Endodermal cell (in vitro differentiated cells): Measurements from ENCODE around the gene LPIN2. TPM values are rescaled to one million over a fixed set of nuclear protein-coding genes. Genes with fewer than 3 reads are reported as not detected.

Source experiments
- DNase-seq: peaks from one replicate; pipeline ENCODE4 v3.0.0-alpha.2; 2017
- H3K27ac ChIP-seq: 2 replicates; pipeline ENCODE4 v1.5.1; 2013; ENCODE audit warnings: mild to moderate bottlenecking, low read depth, low read length, moderate library complexity
- H3K27me3 ChIP-seq: 2 replicates; pipeline ENCODE4 v1.6.1; 2013; ENCODE audit warnings: mild to moderate bottlenecking, low read length, moderate library complexity; ENCODE audit not compliant: insufficient read depth, control insufficient read depth, poor library complexity, severe bottlenecking
- H3K36me3 ChIP-seq: 2 replicates; pipeline ENCODE4 v1.7.0; 2013; ENCODE audit warnings: mild to moderate bottlenecking, low read length, moderate library complexity; ENCODE audit not compliant: control insufficient read depth, insufficient read depth
- H3K4me1 ChIP-seq: one replicate; pipeline ENCODE4 v1.7.0; 2013; ENCODE audit warnings: low read length; ENCODE audit not compliant: control insufficient read depth, insufficient read depth
- H3K4me3 ChIP-seq: 2 replicates; pipeline ENCODE4 v1.5.1; 2013; ENCODE audit warnings: mild to moderate bottlenecking, low read length, moderate library complexity
- H3K9ac ChIP-seq: 2 replicates; pipeline ENCODE4 v1.6.1; 2013; ENCODE audit warnings: mild to moderate bottlenecking, low read length, moderate library complexity; ENCODE audit not compliant: poor library complexity, severe bottlenecking; ENCODE audit errors: extremely low read depth
- H3K9me3 ChIP-seq: 2 replicates; pipeline ENCODE4 v1.6.1; 2013; ENCODE audit warnings: mild to moderate bottlenecking, low read length, moderate library complexity; ENCODE audit not compliant: control insufficient read depth
- H3K27ac Mint-ChIP-seq: 2 replicates; pipeline ENCODE4 v1.8.0; 2020; ENCODE audit warnings: mixed read lengths
- H3K27me3 Mint-ChIP-seq: 2 replicates; pipeline ENCODE4 v1.8.0; 2021; ENCODE audit warnings: mild to moderate bottlenecking, mixed read lengths; ENCODE audit not compliant: insufficient read depth
- H3K36me3 Mint-ChIP-seq: 2 replicates; pipeline ENCODE4 v1.8.0; 2020; ENCODE audit warnings: low read depth, mixed read lengths
- H3K4me1 Mint-ChIP-seq: 2 replicates; pipeline ENCODE4 v1.8.0; 2020; ENCODE audit warnings: mixed read lengths
- H3K4me3 Mint-ChIP-seq: 2 replicates; pipeline ENCODE4 v1.8.0; 2020; ENCODE audit warnings: mild to moderate bottlenecking, moderate library complexity, mixed read lengths
- H3K9me3 Mint-ChIP-seq: 2 replicates; pipeline ENCODE4 v1.8.0; 2020; ENCODE audit warnings: mild to moderate bottlenecking, mixed read lengths
- WGBS, 2 experiments: methylation state at CpG; one replicate each; pipeline versions ENCODE4 v1.1.5 to v1.1.7; 2013; ENCODE audit warnings: missing lambda C conversion rate in 2 of 2, mixed read lengths in 1 of 2; ENCODE audit not compliant: insufficient coverage in 1 of 2, insufficient read length in 1 of 2; 5-methylcytosine and 5-hydroxymethylcytosine counted together
- total RNA-seq, 2 donors: library from RNA; stranded (reverse); fragmentation: NEBNext Ultra II Directional in 1 of 2; extraction: Animal tissue kit (Norgen Biotek cat#: 25700) in 1 of 2; gene quantifications; 2 replicates in 1 of 2; 3 replicates in 1 of 2; pipeline ENCODE4 v1.2.1, GENCODE V29; 2021
- TF ChIP-seq, protein P1 (sequence below): fragments of 200-600 bp; sonication (generic); conservative IDR thresholded peaks from 2 replicates; pipeline ENCODE4 v1.5.0; 2021; ENCODE audit warnings: antibody characterized with exemption, mild to moderate bottlenecking

LPIN2 gene
- total RNA-seq, 2 donors from 2014 or later: 22.9 to 31.8 TPM

DNA sequence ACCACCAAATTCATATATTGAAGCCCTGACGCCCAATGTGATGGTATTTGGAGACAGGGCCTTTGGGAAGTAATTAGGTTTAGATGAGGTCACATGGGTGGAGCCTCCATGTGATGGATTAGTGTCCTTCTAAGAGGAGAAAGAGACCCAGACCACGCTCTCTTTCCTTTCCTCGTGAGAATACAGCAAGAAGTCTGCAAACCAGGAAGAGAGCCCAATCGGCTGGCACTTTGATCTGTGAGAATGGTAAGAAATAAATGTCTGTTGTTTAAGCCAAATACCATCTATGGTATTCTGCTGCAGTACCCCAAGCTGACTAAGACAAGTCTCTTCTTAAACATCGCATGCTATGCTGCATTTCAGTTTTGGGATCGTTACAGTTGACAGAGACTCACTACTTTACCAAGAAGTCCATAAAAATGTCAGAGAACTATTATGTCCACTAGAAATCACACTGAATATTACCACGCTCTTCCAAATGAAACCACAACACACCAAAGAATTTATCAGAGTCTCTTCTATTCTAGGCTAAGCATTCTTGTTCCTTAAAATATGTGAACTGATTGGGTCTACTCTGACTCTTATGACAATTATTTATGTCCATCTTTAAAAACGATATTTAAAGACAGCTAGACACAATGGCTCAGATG, 48.5 kb downstream of the LPIN2 start:
- Mint-ChIP-seq H3K4me3 (no peak overlapping the region), H3K4me1 (peaks cover 18% of the 10 kb centered on the region), H3K36me3 (peaks cover 3% of the 10 kb centered on the region), H3K27ac (no peak overlapping the region), H3K9me3 (no peaks in the 10 kb centered on the region), H3K27me3 (no peaks in the 10 kb centered on the region)
- H3K27ac ChIP-seq: no peak overlapping the region
- no peaks in the 10 kb centered on the region for H3K9me3 ChIP-seq
- TF ChIP-seq, protein P1, sequence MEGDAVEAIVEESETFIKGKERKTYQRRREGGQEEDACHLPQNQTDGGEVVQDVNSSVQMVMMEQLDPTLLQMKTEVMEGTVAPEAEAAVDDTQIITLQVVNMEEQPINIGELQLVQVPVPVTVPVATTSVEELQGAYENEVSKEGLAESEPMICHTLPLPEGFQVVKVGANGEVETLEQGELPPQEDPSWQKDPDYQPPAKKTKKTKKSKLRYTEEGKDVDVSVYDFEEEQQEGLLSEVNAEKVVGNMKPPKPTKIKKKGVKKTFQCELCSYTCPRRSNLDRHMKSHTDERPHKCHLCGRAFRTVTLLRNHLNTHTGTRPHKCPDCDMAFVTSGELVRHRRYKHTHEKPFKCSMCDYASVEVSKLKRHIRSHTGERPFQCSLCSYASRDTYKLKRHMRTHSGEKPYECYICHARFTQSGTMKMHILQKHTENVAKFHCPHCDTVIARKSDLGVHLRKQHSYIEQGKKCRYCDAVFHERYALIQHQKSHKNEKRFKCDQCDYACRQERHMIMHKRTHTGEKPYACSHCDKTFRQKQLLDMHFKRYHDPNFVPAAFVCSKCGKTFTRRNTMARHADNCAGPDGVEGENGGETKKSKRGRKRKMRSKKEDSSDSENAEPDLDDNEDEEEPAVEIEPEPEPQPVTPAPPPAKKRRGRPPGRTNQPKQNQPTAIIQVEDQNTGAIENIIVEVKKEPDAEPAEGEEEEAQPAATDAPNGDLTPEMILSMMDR: no peak
- H3K27me3 ChIP-seq: no peaks in the 10 kb centered on the region
- H3K4me3 ChIP-seq: no peak overlapping the region
- no peak overlapping the region for H3K9ac ChIP-seq
- H3K36me3 ChIP-seq: no peaks in the 10 kb centered on the region
- no peaks in the 10 kb centered on the region for H3K4me1 ChIP-seq
- DNase-seq: no peak
- 93 to 100% methylated on average over 4 to 7 of the region's 8 CpGs for WGBS, 2 experiments

Other genes with a start within 250 kb of the LPIN2 start
- gene EMILIN2, start 166.1 kb downstream of the LPIN2 start, total RNA-seq: 10 to 100 TPM; 14.2 to 16.8 TPM
- gene MYOM1, start 206.8 kb upstream of the LPIN2 start, total RNA-seq: under 1 TPM; 0.49 to 0.88 TPM
- 100 to 1,000 TPM; 267 to 271 TPM for gene MYL12A, start 234.7 kb upstream of the LPIN2 start, total RNA-seq
- 100 to 1,000 TPM; 190 to 198 TPM for gene MYL12B, start 249.0 kb upstream of the LPIN2 start, total RNA-seq